NCI-H1105 treated with DMSO at 0.1 percent for 48 hours (cell line): Measurements from ENCODE around the gene GSK3B.

Experiments
- DNase-seq: peaks from one replicate; lab custom pipeline; 2025; lab: John Stamatoyannopoulos, UW

Gene GSK3B

DNA sequence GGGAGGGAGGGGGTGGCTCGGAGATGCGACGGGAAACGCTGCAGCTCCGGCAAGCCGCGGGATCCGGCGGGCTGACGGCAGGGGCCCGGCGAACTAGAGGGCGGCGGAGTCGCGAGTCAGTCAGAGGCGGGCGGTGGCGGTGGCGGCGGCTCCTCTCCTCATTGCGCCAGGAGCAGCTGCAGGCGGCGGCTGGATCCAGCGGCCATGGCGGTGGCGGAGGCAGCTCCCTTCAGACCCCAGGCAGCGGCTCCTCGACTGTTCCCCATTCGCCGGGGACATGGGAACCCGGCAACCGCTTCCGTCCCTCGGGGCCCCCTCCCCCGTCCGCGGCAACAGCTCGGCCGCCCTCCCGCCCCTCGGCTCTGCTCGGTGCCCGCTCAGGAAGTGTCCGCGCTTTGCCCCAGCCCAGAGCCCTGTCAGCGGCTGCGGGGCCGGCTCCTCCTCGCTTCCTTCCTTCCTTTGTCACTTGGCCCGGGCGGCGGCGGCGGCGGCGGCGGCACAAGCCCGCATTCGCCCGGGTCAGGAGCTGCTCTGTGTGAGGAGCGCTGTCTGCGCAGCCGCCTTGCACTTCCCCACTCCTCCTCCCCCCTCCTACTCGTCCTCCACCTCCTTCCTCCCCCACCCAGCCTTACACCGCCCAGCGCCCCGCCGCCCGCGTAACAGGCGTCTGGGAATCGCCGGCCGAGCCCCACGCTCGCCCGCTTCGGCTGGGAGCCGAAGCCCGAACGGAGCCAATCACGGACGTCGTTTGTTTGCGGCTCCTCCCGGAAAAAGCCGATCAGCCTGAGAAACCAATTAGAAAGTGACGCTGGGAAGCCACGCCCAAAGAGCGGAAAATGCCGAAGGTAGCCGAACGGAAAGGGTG lies at the start of gene GSK3B:
Gene GSK3B, minus strand, starts transcription at position 537 of the 865 bp plus-strand sequence. CDS start 1,013 bp downstream, outside the sequence.
- peak; percentile 88 for DNase-seq

DNA sequence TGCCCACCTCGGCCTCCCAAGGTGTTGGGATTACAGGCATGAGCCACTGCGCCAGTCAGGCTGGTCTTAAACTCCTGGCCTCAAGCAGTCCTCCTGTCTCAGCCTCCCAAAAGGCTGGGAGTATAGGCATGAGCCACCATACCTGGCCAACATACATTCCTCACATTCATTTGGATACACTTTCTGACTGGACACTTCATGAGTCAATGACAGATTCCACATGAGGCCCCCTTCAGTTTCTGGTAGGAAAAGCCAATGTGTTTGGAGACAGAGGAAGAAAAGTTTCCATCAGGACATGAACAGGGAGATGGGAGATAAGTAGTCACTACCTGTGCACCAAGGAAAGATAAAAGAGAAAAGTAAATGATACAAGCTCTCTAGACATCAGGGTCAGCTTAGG lies 49.4 kb upstream of the GSK3B start:
- no peak for DNase-seq

DNA sequence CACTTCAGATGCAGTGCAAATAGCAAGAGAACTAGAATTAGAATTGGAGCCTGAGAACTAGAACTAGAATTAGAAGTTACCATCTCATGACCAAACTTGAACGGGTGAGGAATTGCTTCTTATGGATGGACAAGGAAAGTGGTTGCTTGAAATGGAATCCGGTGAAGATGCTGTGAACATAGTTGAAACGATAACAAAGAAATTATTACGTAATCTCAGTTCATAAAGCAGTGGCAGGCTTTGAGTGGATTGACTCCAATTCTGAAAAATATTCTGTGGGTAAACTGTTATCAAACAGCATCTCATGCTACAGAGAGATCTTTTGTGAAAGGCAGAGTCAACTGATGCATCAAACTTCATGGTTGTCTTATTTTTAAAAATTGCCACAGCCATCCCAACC lies 48.0 kb upstream of the GSK3B start:
- no peak for DNase-seq

DNA sequence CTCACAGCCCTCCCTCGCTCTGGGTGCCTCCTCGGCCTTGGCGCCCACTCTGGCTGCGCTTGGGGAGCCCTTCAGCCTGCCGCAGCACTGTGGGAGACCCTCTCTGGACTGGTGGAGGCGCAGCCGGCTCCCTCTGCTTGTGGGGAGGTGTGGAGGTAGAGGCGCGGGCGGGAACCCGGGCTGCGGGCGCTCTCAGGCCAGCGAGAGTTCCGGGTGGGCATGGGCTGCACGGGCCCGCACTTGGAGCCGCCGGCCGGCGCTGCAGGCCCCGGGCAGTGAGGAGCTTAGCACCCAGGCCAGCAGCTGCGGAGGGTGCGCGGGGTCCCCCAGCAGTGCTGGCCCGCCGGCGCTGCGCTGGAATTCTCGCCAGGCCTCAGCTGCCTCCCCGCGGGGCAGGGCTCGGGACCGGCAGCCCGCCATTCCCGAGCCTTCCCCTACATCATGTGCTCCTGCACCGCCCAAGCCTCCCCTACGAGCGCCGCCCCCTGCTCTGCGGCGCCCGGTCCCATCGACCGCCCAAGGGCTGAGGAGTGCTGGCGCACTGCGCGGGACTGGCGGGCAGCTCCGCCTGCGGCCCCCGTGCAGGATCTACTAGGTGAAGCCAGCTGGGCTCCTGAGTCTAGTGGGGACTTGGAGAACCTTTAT lies 46.0 kb upstream of the GSK3B start:
- DNase-seq = no peak

DNA sequence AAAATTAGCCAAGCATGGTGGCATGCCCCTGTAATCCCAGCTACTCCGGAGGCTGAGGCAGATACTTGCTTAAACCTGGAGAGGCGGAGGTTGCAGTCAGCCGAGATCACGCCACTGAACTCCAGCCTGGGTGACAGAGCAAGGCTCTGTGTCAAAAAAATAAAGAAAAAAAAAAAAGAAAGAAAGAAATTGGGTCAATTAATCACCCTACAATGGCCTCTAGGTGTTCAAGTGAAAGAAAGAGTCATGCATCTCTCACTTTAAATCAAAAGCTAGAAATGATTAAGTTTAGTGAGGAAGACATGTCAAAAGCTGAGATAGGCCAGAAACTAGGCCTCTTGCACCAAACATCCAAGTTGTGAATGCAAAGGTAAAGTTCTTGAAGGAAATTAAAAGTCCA lies 44.9 kb upstream of the GSK3B start:
- DNase-seq = no peak

DNA sequence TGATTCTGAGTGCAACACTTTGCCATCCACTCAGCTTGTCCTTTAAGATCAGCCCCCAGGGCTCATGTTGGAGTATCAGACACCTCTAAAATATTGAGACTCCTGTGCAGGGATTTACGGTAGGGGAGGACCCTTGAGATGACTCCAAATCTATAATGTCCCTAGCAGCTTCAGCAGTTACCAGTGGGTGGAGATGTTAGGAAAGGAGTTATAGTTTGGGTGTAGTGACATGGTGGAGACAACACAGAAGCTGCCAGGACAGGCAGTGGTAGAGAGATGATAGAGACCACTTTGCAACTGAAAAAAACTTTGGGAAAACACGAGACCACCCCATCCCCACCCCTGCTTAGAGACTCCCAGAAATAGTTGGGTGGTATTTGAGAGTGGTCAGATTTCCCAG lies 43.3 kb upstream of the GSK3B start:
- no peak for DNase-seq

DNA sequence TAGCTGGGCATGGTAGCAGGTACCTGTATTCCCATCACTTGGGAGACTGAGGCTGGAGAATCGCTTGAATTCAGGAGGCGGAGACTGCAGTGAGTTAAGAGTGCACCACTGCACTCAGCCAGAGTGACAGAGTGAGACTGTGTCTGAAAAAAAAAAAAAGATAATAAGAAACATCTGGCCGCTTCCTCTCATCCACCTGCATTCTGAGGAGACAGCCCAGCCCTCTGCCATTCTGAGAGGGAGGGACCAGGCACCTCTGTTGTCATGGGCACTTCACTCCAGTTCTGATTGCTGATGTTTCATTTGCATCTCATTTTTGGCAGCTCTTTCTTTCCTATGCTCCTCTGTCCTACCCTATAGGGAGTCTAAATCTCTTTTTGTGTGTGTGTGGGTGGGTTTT lies 36.4 kb upstream of the GSK3B start:
- no peak for DNase-seq

DNA sequence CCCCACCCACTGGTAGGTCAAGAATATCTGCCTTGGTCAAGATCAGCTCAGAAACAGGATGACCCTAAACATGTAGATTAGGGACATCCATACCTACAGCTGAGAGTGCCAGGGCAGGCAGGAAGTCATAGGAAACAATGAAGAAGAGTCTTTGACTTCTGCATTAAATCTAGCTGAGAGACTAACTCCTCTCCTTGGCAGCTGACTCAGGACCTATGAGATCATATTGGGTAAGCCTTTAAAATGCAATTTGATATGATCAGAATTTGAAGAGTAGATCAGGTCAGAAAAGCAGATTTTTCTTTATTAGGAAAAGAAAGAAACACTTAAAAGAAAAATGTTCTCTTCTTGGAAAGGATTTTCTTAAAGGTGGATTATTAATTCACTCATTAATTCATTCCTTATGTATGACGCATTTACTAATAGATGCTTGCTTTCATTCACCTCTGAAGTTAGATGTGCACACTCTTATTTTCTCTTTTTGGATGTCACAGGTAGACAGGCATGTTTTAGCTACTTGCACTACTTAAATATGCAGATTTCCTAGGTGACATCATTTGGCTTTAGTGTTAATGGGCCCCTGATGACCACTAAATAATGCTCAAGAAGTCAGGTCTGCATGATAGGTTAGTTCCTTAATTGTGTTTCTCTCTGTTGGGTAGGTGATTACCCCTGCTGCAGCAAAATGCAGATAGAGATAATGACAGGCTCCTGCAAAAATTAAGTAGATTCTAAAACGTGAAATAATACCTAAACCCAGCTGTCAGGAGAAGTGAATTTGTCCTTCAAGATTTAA lies 35.7 kb upstream of the GSK3B start:
- DNase-seq = no peak

DNA sequence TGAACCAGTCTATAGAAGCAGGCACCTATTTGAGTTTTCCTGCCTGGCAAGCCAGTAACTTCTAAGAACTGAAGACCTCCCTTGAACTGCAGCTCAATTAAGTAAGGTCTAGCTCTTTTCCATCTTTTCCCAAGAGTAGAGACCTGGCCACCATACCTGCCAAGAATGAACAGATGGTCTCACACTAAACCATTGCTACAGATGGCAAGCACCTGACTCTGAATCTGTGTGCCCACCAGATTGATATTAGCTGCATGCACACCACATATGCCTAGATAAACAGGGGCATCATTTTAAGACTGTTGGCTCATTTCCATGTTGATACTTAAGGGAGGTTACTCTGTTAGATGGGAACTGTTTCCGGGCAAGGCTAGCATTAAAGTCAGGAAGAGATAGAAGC lies 34.8 kb upstream of the GSK3B start:
- no peak for DNase-seq

DNA sequence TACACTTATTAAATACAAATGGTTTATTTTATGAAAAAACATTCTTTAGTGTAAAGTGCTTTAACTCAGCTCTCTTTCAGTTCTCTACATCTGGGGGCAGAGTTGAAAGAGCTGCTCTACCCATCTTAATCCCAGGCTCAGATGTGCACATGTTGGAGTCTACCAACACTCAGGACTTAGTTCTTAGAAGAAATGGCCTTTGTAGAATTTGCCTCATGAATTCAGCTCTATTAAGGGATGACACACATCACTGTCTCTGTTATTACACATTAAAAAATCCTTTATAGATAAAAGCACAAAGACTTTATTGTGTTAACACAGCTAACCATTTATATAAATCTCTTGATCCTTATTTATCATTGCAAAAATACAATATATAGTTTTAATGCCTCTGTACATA lies 31.7 kb upstream of the GSK3B start:
- no peak for DNase-seq

DNA sequence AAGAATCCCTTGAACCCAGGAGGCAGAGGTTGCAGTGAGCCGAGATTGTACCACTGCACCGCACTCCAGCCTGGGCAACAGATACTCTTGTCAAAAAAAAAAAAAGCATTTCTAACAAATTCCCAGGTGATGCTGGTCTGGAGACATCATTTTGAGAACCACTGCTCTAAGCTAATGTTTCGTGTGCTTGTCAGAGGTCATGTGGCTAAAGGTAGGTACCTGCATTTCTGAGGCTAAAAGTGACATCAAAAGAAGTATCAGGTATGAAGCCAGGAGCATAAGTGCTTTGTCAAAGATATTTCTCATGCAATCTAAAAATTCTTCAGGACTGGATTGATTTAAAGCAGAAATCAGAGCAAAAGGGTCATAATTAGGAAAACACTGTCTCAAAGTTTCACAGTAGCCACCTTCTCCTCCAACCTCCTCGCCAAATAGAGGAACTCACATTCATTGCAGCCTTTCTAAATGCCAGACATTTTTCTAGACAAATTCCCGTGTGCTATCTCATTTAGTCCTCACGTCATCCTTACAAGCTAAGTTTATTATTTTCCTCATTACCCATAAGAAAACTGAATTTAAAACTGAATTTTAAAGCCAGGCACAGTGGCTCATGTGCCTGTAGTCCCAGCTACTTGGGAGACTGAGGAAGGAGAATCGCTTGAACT lies 25.7 kb upstream of the GSK3B start:
- no peak for DNase-seq

DNA sequence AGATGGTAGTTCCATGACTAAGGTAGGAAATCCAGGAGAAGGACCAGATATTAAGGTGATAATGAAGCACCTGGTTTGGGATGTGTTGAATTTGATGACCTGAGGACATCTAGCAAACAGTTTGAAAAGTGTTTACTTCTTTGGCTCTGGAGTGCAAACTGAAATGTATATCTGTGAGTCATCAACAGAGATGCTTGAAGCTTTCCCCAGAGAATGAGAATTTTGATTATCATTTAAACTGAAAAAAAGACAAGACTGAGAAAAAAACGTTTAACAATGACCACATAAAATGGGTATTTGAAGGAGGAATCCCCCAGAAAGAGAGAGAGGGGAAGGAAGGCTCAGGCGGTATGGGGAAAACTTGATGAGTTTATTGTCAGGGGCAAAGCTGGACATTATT lies 20.7 kb upstream of the GSK3B start:
- DNase-seq = no peak

DNA sequence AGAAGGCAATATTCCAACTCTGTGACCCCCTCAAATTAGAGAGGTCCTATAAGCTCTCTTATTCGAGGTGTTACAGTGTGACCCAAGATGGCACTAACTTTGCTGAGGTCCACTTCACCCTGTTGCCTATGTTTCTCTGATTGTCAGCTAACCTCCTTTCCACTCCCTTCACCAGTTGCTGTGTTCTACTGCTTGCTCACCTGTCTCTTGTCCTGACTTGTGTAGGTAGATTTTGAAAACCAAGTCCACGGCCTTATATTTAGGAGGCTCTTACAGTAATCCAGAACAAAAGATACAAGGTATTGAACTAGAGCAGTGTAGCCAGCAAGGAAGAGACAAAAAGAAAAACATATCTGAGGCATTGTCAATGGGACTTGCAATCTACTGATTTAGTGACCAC lies 20.1 kb upstream of the GSK3B start:
- DNase-seq = no peak

DNA sequence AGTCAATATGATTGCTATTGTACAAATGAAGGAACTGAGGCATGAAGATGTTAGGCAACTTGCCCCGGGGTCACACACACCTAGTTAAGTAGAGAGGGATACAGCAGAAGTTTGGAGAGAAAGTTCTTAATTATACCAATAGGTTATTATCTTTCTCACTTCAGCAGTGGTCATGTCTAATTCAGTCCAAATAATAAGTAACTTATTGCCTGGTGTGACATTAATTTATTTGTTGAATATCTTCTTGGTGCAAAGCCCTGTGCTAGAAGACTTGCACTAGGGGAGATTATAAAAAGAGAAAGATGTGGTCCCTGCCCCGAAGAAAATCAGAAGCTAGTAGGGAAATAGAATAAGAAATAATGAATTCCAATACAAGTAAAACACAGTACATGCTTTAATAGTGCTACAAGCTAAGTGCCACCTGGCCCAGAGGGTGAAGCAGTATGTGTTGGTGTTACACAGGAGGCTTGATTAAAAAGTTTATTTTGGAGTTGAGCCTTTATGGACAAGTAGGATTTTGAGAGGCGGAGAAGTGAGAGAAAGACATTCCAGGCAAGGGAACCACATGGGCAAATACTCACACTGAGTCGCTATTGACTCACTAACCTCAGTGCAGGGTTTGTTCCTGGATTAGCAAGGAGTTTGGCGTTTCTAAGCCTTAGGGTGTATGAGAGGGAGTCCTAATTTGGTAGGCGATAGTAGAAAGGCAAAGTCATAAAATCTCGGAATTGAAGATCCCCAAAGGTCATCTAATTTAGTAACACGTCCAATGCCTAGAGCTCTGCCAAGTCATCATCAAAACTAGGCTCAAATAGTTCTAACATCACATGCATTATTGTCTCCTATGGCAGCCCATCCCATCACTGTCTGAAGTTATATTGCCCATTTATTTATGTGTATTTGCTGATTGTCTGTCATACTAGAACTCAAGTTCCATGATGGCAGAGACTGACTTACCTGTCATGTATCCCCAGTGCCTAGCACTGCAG lies 19.2 kb upstream of the GSK3B start:
- no peak for DNase-seq

DNA sequence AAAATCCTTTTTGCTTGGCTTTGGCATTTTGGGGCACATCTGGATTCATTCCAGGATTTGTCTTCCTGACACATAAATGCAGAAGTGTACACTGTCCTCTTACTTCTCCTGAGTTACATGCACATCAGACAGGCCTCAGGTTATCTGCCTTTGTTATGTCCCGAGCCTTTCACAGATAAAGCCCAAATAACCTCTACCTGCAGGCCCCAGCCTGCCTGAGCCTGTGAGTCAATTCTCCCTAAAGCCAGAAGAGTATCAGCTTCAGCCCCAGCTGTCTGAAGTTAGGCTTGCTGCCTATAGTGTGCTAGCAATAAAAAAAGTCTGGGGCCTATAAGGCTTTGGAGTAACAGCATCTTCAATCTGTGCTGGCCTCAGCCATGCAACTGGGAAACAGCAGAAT lies 17.7 kb upstream of the GSK3B start:
- peak; percentile 50 for DNase-seq

DNA sequence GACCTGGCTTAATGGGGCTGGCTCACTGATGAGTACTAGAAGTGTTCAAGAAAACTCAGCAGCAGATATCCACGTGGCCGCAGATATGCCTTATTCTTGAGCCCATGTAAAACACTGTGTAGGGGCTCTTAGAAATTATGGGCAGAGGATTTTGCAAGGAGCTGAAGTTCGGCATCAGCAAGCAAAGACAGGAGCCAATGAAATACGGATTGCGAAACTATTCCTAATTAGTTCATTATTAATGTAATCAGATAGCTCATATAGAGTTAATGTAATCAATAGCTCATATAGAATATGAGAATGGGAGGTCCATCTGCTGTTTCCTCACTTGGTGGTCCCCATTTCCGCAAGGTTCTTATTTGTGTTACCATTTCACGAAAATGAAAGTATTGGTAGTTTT lies 9.0 kb upstream of the GSK3B start:
- DNase-seq = no peak

DNA sequence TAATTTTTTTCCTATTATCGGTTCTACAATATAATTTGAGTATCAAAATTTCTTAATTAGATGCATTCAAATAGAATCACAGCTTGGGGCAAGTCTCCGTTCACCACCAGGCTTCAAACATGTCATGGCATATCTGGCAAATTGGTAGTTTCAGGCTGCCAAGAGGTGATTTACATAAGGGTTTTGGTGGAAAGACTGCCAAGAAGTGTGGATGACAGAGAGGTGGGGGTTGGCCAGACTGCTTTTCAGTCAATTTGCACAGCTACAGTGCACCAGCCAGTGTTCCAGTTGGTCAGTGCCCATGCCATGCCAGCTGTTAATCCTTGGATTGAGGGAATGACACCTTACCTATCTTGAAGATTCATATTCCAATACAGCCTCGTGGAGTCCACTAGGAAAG lies 8.4 kb upstream of the GSK3B start:
- peak; percentile 99 for DNase-seq

DNA sequence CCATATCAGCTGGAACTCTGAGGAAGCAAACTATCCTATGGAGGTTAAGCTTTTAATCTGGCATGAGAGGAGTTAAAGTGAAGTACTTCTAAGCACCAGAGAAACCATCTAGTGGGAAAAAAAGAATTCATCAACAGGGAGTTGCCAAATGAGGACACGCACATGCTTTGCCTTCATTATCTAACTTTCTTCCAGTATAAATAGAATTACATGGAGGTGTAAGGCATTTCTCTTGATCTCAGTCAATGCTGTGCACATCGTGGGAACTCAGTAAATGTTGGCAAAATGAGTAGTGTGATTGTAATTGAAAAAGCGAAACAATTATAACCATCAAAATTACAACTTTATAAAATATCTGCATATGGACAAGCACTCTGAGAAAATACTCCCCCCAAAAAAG lies 8.0 kb upstream of the GSK3B start:
- peak; percentile 80 for DNase-seq

DNA sequence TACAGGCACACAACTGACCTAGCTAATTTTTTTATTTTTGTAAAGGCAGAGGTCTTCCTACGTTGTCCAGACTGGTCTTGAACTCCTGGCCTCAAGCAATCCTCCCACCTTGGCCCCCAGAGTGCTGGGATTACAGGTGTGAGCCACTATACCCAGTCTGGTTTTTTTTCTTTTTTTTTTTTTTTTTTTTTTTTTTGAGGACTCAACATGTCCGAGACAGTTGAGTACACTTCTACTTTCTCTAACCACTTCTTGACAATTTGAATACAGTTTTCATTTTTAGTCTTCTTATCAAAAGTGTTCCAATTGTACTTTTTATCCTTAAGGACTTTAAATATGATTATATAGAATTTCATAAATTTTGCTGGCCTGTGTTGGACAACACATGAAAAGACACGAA lies 7.4 kb upstream of the GSK3B start:
- no peak for DNase-seq

DNA sequence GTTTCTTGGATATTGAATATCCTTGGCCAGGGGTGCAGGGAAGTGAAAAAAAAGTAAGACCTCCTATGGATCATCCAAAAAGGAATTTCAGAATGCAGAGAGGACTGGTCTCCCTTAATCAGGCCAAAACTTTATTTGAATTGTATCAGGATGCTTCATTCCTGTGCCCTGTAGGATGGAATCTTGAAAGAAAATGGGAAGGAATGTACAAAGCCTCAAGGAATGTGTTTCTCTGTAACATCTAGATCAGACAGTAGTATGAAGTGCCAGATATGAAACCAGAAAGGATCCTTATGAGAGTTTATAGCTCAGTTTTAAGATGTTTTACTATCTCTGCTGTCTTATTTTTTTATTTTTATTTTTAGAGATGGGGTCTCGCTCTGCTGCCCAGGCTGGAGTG lies 6.5 kb upstream of the GSK3B start:
- DNase-seq = no peak

DNA sequence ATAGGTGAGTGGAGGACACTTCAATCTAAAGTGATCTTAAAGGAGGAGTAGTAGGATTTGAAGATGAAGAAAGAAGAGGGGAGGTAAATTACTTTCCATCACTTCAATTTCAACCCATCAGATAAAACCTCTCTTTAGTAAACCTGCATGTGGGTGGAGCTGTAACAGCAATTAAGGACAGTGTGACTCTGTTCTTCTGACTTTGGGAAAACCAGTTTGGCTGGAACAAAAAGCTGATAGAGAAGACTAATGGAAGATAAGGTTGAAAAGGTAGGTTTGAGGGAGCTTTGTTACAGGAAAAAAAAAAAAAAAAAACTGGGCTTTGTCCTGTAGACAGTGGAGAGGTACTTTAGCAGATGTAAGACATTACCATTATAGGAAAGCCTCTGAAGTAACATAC lies 4.5 kb upstream of the GSK3B start:
- no peak for DNase-seq
